HG02571 (cell line): ENCODE measurements around the gene TBC1D2.
"Not testable (repeated sequence)": the region's sequence is repeated elsewhere in the genome, so short reads cannot be mapped to it uniquely, and the experiment has no call there.

Experiments
- ATAC-seq: cut with Tn5 transposase; IDR thresholded peaks from one replicate; pipeline ENCODE4 v1.9.1; 2021; ENCODE audit warnings: mild to moderate bottlenecking, moderate library complexity; ENCODE audit not compliant: unreplicated experiment

Gene TBC1D2

DNA sequence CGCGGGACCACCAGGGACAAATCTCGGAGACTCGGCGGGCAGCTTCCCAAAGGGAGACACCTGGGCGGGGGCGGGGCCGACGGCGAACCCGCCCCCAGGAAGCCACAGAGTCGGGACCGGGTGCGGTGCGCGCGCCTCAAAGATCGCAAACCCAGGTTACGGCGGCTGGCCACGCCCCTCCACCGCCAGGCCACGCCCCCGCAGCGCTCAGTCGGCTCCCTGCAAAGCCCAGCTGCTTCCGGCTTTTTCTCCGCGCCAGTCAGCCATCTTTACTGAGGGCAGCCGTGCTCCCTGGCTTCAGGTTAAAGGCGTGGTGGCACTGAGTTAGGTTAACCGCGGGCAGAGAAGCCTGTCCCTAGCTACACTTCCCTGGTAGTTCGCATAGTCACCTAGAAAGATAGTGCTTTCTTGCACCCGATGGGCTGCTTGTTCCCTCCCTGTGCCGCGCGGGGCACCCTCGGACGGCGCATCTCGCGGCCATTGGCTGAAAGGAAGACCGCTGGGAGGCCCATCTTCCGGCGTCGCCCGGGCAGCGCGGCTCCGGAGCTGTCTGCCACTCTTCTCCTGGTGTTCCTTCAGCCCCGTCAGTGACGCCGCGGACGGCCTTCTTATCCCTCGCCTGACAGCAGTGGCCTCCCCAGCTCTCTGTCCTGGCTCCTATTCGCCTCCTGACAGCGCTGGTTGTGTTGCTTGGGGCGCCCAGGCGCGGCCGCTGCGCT, at the start of gene TBC1D2:
Gene TBC1D2, minus strand, starts transcription at position 72 of the 719 bp plus-strand sequence. CDS start 108 bp downstream, outside the sequence.
- peak; percentile 90 for ATAC-seq

- no peak for ATAC-seq
Measured at GRCh38 chr9:98304381-98304780, 48.9 kb upstream of the TBC1D2 start.

- ATAC-seq: no peak
Measured at GRCh38 chr9:98303633-98304125, 48.2 kb upstream of the TBC1D2 start.

DNA sequence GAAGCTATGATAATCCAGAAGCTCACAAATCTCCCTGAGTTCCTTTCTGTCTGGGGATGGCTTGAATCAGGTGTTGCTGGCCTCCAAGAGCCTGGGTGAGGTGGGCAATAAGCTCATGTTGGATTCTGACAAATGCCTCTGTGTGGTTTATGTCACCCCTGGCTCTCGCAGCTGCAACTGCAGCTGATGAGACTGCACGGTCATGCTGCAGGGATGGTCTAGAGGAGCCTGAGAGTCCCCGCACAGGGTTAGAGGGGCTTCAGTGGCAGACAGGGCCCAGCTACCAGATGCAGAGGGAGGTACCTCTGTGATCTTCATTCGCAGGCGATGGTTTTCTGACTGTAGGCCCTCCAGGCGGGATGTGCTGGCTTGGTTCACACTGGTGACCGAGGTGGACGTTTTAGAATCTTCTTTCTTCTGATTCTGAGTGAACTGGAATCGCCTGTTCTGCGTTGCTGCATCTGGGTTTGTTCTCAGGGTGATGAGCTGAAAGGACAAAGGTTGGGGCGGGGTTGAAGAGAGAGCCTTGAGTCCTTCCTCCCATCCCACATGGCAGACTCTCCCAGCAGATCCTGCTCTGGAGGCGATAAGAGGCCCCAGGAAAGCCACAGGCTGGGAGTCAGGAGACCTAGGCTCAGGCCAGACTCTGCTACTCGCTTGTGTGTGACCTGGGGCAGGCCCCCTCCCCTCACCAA, 47.6 kb upstream of the TBC1D2 start:
- ATAC-seq: no peak

- no peak for ATAC-seq
Measured at GRCh38 chr9:98302150-98302549, 46.7 kb upstream of the TBC1D2 start.

GRCh38 chr9:98300611-98301010, 45.2 kb upstream of the TBC1D2 start:
- no peak for ATAC-seq

- no peak for ATAC-seq
Measured at GRCh38 chr9:98298476-98298875, 43.0 kb upstream of the TBC1D2 start.

DNA sequence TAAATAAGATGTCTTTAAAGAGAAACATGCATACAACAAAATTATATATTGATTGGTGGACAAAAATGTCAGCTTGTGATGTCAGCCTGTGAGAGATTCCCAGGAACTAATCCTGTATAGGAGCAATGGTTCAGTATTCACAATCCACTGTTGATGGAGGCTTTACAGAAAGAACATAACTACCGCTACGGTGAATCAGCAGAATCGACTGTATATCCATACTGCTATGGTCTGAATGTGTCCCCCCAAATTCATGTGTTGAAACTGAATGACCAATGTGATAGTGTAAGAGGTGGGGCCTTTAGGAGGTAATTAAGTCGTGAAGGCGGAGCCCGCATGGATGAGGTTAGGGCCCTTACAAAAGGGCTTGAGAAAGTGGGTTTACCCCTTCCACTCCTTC, 40.4 kb upstream of the TBC1D2 start:
- ATAC-seq: no peak

- ATAC-seq: no peak
Measured at GRCh38 chr9:98291820-98292219, 36.4 kb upstream of the TBC1D2 start.

DNA sequence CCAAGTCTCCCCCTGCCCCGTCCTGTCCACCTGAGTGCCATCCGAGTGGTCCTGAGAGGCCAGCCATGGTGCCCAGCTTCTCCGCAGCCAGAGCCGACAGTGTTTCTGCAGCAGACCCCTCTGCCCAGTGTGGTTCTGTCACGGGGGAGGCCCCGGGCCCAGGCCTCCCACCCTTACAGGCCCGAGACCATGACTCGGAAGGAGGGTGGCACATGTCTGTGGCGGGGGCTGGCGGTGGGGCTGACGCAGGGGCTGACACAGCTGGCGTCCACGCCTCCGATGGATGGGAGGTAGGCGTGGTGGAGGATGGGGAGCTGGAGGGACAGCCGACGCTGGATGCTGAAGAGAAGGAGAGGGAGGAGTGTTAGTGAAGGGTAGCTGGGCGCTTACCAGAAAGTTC, 35.0 kb upstream of the TBC1D2 start:
- no peak for ATAC-seq

DNA sequence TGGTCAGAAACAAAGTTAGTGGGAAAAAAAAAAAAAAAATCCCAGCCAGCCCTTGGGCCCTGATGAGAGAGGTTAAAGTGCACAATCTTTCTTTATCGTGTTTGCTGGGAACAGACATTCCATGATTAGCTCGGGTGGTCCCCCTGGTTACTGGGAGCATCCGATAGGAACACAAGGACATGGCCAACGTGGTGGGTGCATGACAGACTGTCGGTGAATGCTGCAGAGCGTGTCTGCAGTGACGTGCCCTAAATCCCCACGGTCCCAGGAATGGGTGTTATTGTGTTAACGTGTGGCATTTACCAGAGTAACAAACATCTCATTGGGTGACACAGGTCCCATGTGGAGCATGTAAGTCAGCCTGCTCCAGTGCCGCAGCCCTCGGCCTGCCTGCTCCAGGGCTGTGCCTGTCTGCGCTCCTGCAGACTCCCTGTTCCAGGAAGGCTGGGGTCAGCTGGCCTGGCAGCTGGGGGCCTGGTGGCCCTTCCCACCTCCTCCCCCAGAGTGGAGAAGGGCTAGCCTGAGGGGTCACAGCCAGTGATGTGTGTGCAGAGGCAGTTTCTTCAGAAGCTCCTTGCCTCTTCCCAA, 34.3 kb upstream of the TBC1D2 start:
- no peak for ATAC-seq

DNA sequence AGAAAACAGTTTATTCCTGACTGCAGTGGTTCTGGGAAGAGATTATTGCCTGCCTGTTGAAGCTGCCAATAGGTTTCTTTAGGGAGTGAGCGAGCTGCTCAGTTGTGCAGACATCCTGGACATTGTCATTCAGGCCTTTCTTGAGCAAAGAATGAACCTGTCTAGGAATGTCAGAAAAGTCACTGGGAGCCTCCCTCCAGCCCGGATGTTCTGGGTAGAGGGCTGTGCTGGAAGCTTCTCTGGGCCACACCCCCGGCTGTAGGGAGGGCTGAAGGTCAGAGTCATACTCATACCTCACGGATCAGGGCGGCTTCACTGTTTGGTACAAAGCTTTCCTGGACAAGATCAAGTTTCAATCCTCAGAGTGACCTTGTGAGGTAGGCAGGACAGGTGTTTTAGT, 33.4 kb upstream of the TBC1D2 start:
- no peak for ATAC-seq

GRCh38 chr9:98287384-98287783, 31.9 kb upstream of the TBC1D2 start:
- no peak for ATAC-seq

DNA sequence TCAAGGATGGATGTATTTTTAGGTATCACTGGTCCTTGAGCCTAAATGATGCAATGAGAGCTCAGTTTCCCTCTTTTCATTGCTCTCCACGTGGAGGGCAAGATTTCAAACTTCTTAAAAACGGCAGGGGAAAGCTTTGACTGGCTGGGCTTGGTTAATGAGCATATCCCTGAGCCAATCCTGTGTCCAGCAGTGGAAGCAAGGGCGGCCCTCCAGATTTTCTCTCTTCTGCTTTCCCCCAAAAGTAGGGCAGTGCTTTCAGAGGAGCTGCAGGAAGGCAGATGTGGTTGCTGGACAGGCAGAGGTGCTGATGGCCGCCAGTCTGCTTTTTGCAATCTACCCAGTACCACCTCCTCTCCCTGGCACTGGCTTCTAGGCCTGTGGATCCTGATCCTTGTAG, 30.0 kb upstream of the TBC1D2 start:
- ATAC-seq: no peak

GRCh38 chr9:98284754-98285153, 29.3 kb upstream of the TBC1D2 start:
- no peak for ATAC-seq

GRCh38 chr9:98283143-98283542, 27.7 kb upstream of the TBC1D2 start:
- ATAC-seq: not testable (repeated sequence)

DNA sequence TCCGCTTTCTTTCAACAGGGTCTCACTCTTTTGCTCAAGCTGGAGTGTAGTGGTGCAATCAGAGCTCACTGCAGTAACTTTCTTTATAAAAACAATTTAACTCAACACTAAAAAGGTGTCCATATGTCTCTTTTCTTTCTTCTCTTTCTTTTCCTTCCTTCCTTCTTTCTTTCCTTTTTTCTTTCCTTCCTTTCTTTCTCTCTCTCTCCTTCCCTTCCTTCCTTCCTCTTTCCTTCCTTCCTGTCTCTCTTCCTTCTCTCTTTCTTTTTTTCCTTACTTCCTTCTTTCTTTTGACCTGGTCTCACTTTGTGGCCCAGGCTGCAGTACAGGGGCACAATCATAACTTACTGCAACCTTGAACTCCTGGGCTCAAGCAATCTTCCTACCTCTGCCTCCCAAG, 25.8 kb upstream of the TBC1D2 start:
- no peak for ATAC-seq

- ATAC-seq: no peak
Measured at GRCh38 chr9:98280574-98280973, 25.1 kb upstream of the TBC1D2 start.

GRCh38 chr9:98280162-98280561, 24.7 kb upstream of the TBC1D2 start:
- ATAC-seq: no peak

DNA sequence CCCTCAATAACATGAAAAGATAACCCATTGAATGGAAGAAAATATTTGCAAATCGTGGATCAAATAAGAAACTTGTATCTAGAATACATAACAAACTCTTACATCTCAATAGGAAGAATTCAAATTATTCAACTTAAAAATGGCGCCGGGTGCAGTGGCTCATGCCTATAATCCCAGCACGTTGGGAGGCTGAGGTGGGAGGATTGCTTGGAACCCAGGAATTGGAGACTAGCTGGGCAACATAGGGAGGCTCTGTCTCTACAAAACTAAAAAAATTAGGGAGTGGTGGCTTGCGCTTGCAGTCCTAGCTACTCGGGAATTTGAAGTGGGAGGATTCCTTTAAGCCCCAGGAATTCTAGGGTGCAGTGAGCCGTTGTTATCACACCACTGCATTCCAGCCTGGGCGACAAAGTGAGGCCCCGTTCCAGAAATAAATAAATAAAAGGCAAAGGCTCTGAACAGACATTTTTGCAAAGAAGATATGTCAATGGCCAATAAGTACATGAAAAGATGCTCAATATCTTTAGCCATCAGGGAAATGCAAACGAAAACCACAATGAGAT, 21.5 kb upstream of the TBC1D2 start:
- no peak for ATAC-seq

GRCh38 chr9:98275159-98275558, 19.7 kb upstream of the TBC1D2 start:
- no peak for ATAC-seq

DNA sequence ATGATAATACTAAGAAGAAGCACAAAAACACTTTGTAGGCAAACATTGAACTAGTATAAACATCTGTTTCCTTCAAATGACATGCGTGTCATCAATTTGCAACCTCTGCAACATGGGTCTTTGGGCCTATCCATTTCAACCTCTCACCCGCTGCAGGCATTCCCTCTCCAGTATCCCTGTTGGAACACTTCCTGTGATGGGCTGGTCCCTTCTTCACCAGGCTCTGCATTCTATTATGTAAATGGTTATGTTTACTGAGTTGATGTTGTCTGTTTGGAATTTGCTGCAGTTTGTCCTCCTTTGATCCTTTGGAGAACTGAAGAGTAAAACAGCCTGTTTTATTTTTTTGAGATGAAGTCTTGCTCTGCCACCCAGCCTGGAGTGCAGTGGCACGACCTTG, 16.6 kb upstream of the TBC1D2 start:
- ATAC-seq: no peak
